ENCODE measurements around the gene MAP4K4.

MAP4K4 gene

DNA sequence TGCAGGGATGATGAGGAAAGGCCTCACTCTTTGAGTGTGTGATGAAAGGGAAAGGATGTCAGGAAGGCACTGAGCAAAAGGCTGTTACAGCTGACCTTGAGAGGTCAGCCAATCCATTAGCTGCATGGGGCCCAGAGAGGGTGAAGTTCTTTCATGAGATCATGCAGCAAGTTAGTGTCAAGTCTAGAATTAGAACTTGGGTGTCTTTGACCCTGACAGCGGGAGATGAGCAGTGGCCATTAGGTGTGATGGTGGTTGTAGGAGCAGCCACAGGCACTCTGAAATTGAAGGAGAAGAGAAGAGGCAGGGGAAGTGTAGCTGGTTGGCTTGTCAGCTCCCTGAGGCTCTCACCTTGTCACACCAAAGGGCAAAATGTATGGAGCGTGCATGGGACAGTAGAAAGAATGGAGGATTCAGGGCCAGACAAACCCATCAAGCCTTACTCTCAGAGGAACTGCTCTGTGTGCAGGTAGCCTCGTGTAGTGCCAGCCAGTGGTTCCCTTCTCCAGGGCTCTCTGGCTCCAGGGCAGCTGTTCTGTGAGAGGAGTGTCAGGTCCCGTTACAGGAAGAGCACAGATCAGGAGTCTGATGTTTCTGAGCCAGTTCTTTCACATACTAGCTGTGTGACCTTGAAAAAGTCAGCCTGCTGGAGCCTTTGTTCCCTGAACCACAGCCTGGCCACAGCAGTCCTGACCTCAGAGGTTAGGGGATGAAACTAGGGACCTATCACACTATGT lies 35.9 kb downstream of the MAP4K4 start:
- Histone ChIP-seq H3K36me3 (ENCODE audit: insufficient read depth, insufficient read length, low read length) (peaks cover 15% of the 10 kb centered on the region), H3K9ac (ENCODE audit: insufficient read length, low read depth) (no peak overlapping the region), H3K9me3 (ENCODE audit: insufficient read depth, low read length) (no peaks in the 10 kb centered on the region), H3K4me3 (ENCODE audit: insufficient read length, low read depth) (no peak overlapping the region), H3K27me3 (ENCODE audit: insufficient read depth, insufficient read length) (no peaks in the 10 kb centered on the region), H3K4me1 (ENCODE audit: insufficient read depth, insufficient read length) (peaks cover 15% of the 10 kb centered on the region)
- TF ChIP-seq ZNF274 (IDR thresholded peaks at IDR 0.05; ENCODE audit: low read depth, low read length) (no peak), SUZ12 (IDR thresholded peaks at IDR 0.05; ENCODE audit: extremely low read depth, insufficient read depth, insufficient read length) (no peak), YY1 (IDR thresholded peaks at IDR 0.05; ENCODE audit: insufficient read depth, insufficient read length) (no peak)
- no peak for DNase-seq (ENCODE audit: low read depth, low spot score)

GRCh38 chr2:101734505-101735165 lies 37.1 kb downstream of the MAP4K4 start:
- DNase-seq (ENCODE audit: low read depth, low spot score) = no peak
- Histone ChIP-seq H3K36me3 (ENCODE audit: insufficient read depth, insufficient read length, low read length) (peaks cover 12% of the 10 kb centered on the region), H3K4me3 (ENCODE audit: insufficient read length, low read depth) (no peak overlapping the region), H3K9me3 (ENCODE audit: insufficient read depth, low read length) (no peaks in the 10 kb centered on the region), H3K27me3 (ENCODE audit: insufficient read depth, insufficient read length) (no peaks in the 10 kb centered on the region), H3K9ac (ENCODE audit: insufficient read length, low read depth) (no peak overlapping the region), H3K4me1 (ENCODE audit: insufficient read depth, insufficient read length) (peaks cover 15% of the 10 kb centered on the region)
- TF ChIP-seq YY1 (IDR thresholded peaks at IDR 0.05; ENCODE audit: insufficient read depth, insufficient read length) (no peak), ZNF274 (IDR thresholded peaks at IDR 0.05; ENCODE audit: low read depth, low read length) (no peak), SUZ12 (IDR thresholded peaks at IDR 0.05; ENCODE audit: extremely low read depth, insufficient read depth, insufficient read length) (no peak)

DNA sequence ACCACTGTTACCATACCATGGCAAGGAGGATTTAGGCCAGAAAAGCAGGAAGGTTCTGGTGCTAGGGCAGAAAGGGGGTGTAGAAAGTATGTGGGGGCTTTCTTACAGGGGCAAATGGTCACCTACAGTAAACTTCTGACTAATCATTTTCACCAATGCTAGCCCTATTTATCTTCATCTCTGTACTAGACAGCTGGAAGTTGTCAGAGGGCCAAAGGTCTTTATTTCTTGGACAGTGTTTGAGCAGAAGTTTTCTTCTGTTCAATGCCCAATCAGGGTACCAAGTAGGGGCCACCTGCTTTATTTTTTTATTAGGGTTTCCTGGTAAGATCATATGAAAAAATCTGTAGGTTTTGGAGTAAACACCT lies 37.6 kb downstream of the MAP4K4 start:
- no peaks in the 10 kb centered on the region for H3K9me3 ChIP-seq (ENCODE audit: insufficient read depth, low read length)
- peaks cover 8% of the 10 kb centered on the region for H3K36me3 ChIP-seq (ENCODE audit: insufficient read depth, insufficient read length, low read length)
- H3K27me3 ChIP-seq (ENCODE audit: insufficient read depth, insufficient read length) = no peaks in the 10 kb centered on the region
- H3K4me1 ChIP-seq (ENCODE audit: insufficient read depth, insufficient read length) = peaks cover 15% of the 10 kb centered on the region
- DNase-seq (ENCODE audit: low read depth, low spot score) = no peak
- no peak overlapping the region for H3K4me3 ChIP-seq (ENCODE audit: insufficient read length, low read depth)
- TF ChIP-seq SUZ12 (IDR thresholded peaks at IDR 0.05; ENCODE audit: extremely low read depth, insufficient read depth, insufficient read length) = no peak
- no peak for TF ChIP-seq YY1 (IDR thresholded peaks at IDR 0.05; ENCODE audit: insufficient read depth, insufficient read length)
- no peak for TF ChIP-seq ZNF274 (IDR thresholded peaks at IDR 0.05; ENCODE audit: low read depth, low read length)
- no peak overlapping the region for H3K9ac ChIP-seq (ENCODE audit: insufficient read length, low read depth)

- peaks cover 15% of the 10 kb centered on the region for H3K4me1 ChIP-seq (ENCODE audit: insufficient read depth, insufficient read length)
- no peaks in the 10 kb centered on the region for H3K9me3 ChIP-seq (ENCODE audit: insufficient read depth, low read length)
- no peak for DNase-seq (ENCODE audit: low read depth, low spot score)
- peaks cover 6% of the 10 kb centered on the region for H3K36me3 ChIP-seq (ENCODE audit: insufficient read depth, insufficient read length, low read length)
- H3K4me3 ChIP-seq (ENCODE audit: insufficient read length, low read depth) = no peak overlapping the region
- H3K27me3 ChIP-seq (ENCODE audit: insufficient read depth, insufficient read length) = no peaks in the 10 kb centered on the region
- no peak overlapping the region for H3K9ac ChIP-seq (ENCODE audit: insufficient read length, low read depth)
- TF ChIP-seq SUZ12 (IDR thresholded peaks at IDR 0.05; ENCODE audit: extremely low read depth, insufficient read depth, insufficient read length) (no peak), YY1 (IDR thresholded peaks at IDR 0.05; ENCODE audit: insufficient read depth, insufficient read length) (no peak), ZNF274 (IDR thresholded peaks at IDR 0.05; ENCODE audit: low read depth, low read length) (no peak)
Measured at GRCh38 chr2:101736233-101736632, 38.7 kb downstream of the MAP4K4 start.

DNA sequence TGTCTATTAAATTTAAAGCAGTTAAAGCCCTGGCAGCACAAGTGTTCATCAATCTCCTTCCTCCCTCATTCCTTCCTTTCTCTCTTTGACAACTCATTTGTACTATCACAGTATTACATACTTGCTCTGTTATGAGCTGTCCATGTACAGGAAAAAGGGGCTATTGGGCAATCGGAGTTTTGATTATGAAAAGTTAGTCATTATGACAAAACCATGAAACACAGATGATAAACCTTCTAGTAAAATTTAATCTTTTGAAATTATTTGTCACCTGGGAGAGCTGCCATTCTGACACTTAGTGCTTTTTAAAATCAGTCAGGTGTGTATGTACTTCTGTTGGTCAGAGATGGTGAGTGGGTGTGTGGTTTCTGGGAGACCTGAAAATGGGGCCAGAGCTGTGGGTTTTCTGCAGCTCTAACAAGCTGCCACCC lies 39.4 kb downstream of the MAP4K4 start:
- H3K4me3 ChIP-seq (ENCODE audit: insufficient read length, low read depth) = no peak overlapping the region
- H3K9me3 ChIP-seq (ENCODE audit: insufficient read depth, low read length) = no peaks in the 10 kb centered on the region
- TF ChIP-seq ZNF274 (IDR thresholded peaks at IDR 0.05; ENCODE audit: low read depth, low read length) (no peak), SUZ12 (IDR thresholded peaks at IDR 0.05; ENCODE audit: extremely low read depth, insufficient read depth, insufficient read length) (no peak), YY1 (IDR thresholded peaks at IDR 0.05; ENCODE audit: insufficient read depth, insufficient read length) (no peak)
- no peak for DNase-seq (ENCODE audit: low read depth, low spot score)
- H3K36me3 ChIP-seq (ENCODE audit: insufficient read depth, insufficient read length, low read length) = peaks cover 6% of the 10 kb centered on the region
- H3K4me1 ChIP-seq (ENCODE audit: insufficient read depth, insufficient read length) = peaks cover 15% of the 10 kb centered on the region
- no peak overlapping the region for H3K9ac ChIP-seq (ENCODE audit: insufficient read length, low read depth)
- H3K27me3 ChIP-seq (ENCODE audit: insufficient read depth, insufficient read length) = no peaks in the 10 kb centered on the region

DNA sequence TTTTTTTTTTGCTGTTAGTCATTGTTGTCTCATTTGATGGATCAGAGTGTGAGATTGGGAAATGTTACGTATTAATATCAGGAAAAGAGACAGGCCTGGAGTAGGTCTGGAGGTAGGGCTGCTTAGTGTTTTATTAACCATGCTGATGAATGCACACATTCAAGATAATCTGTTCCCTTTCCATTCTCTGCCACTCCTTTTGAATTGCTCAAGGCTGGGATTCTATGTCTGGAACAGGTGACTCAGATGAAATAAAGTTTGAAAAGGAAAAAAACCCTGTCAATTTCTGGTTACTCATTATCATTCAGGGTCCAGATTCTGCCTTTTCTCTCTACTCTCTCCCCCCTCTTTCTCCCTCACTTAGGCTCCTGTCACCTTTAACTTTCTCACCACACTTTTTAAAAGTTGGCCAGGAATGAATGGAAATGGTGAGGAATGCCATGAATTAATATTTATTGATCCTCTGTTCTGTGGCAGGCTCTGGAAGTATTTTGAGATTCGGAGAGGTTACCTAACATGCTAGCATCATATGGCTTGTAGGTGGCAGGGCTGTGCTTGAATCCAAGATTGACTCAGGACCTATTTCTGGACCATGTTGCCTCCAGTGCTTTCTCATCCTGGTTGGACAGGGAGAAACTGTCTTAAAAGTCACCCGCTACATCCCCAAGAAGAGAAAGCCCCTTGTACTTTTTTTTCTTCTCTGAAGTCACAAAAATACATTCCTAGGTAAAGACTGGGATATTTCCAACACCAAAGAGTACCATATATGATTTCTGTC lies 40.2 kb downstream of the MAP4K4 start:
- TF ChIP-seq YY1 (IDR thresholded peaks at IDR 0.05; ENCODE audit: insufficient read depth, insufficient read length) = no peak
- TF ChIP-seq SUZ12 (IDR thresholded peaks at IDR 0.05; ENCODE audit: extremely low read depth, insufficient read depth, insufficient read length) = no peak
- TF ChIP-seq ZNF274 (IDR thresholded peaks at IDR 0.05; ENCODE audit: low read depth, low read length) = no peak
- Histone ChIP-seq H3K27me3 (ENCODE audit: insufficient read depth, insufficient read length) (no peaks in the 10 kb centered on the region), H3K36me3 (ENCODE audit: insufficient read depth, insufficient read length, low read length) (no peaks in the 10 kb centered on the region), H3K9me3 (ENCODE audit: insufficient read depth, low read length) (no peaks in the 10 kb centered on the region), H3K9ac (ENCODE audit: insufficient read length, low read depth) (no peak overlapping the region), H3K4me3 (ENCODE audit: insufficient read length, low read depth) (no peak overlapping the region), H3K4me1 (ENCODE audit: insufficient read depth, insufficient read length) (peaks cover 14% of the 10 kb centered on the region)
- DNase-seq (ENCODE audit: low read depth, low spot score) = no peak

DNA sequence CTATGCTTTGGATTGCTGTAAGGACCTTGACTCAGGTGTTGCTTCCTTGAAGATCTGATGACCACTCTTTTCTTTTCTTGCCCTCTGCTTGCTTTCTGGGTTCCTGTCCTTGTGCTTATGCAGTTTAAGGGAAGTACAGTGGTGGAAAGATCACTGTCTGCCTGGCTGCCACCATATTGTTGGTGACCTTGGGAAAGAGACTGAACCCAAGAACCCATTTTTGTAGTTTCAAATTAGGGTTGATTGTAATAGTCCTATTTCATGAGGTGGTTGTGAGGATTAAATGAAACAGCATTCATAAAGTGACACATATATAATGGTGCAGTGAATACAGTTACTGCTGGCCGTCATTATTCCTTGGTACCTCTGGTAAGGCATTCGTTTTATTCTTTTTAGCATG lies 41.1 kb downstream of the MAP4K4 start:
- TF ChIP-seq YY1 (IDR thresholded peaks at IDR 0.05; ENCODE audit: insufficient read depth, insufficient read length) (no peak), SUZ12 (IDR thresholded peaks at IDR 0.05; ENCODE audit: extremely low read depth, insufficient read depth, insufficient read length) (no peak), ZNF274 (IDR thresholded peaks at IDR 0.05; ENCODE audit: low read depth, low read length) (no peak)
- Histone ChIP-seq H3K9me3 (ENCODE audit: insufficient read depth, low read length) (no peaks in the 10 kb centered on the region), H3K27me3 (ENCODE audit: insufficient read depth, insufficient read length) (no peaks in the 10 kb centered on the region), H3K4me3 (ENCODE audit: insufficient read length, low read depth) (no peak overlapping the region), H3K9ac (ENCODE audit: insufficient read length, low read depth) (no peak overlapping the region), H3K4me1 (ENCODE audit: insufficient read depth, insufficient read length) (peaks cover 9% of the 10 kb centered on the region), H3K36me3 (ENCODE audit: insufficient read depth, insufficient read length, low read length) (no peaks in the 10 kb centered on the region)
- no peak for DNase-seq (ENCODE audit: low read depth, low spot score)
